KMS-11 (cell line): Measurements from ENCODE around the gene SLIT1.

Source experiments
- H2AFZ ChIP-seq: fragments of 200-600 bp; sonication (generic); 2 replicates; pipeline ENCODE4 v1.6.1; 2016; ENCODE audit warnings: antibody characterized with exemption, mixed run types, low read depth
- H3K27ac ChIP-seq: fragments of 200-600 bp; sonication (generic); 2 replicates; pipeline ENCODE4 v1.6.1; 2016; ENCODE audit warnings: mild to moderate bottlenecking, mixed run types
- H3K27me3 ChIP-seq: fragments of 200-600 bp; sonication (generic); 2 replicates; pipeline ENCODE4 v1.6.1; 2017; ENCODE audit warnings: mild to moderate bottlenecking, low read depth, mixed run types, moderate library complexity; ENCODE audit not compliant: insufficient read depth
- H3K36me3 ChIP-seq: fragments of 200-600 bp; sonication (generic); 2 replicates; pipeline ENCODE4 v1.6.1; 2017; ENCODE audit warnings: mild to moderate bottlenecking, mixed run types; ENCODE audit not compliant: insufficient read depth
- H3K4me1 ChIP-seq: fragments of 200-600 bp; sonication (generic); 2 replicates; pipeline ENCODE4 v1.6.1; 2016; ENCODE audit warnings: mild to moderate bottlenecking, low read depth, mixed run types; ENCODE audit not compliant: poor library complexity, severe bottlenecking
- H3K4me2 ChIP-seq: fragments of 200-600 bp; sonication (generic); 2 replicates; pipeline ENCODE4 v1.7.0; 2016; ENCODE audit warnings: mild to moderate bottlenecking, mixed run types
- H3K4me3 ChIP-seq: fragments of 200-600 bp; sonication (generic); IDR thresholded peaks from 2 replicates; pipeline ENCODE4 v1.6.1; 2017; ENCODE audit warnings: low read depth, low read length, mixed read lengths; ENCODE audit not compliant: insufficient read depth
- H3K79me2 ChIP-seq: fragments of 200-600 bp; sonication (generic); 2 replicates; pipeline ENCODE4 v1.6.1; 2016; ENCODE audit warnings: low read depth, mixed run types; ENCODE audit not compliant: insufficient read depth
- H3K9ac ChIP-seq: fragments of 200-600 bp; sonication (generic); 2 replicates; pipeline ENCODE4 v1.6.1; 2016; ENCODE audit warnings: mild to moderate bottlenecking, mixed run types
- H4K20me1 ChIP-seq: fragments of 200-600 bp; sonication (generic); 2 replicates; pipeline ENCODE4 v1.6.1; 2016; ENCODE audit warnings: mild to moderate bottlenecking, mixed run types; ENCODE audit not compliant: insufficient read depth
- CTCF ChIP-seq: fragments of 200-600 bp; sonication (generic); conservative IDR thresholded peaks from 2 replicates; pipeline ENCODE4 v1.6.1; 2017; ENCODE audit warnings: low read depth, mild to moderate bottlenecking, antibody characterized with exemption, low read length, moderate library complexity, mixed read lengths

The SLIT1 gene

GRCh38 chr10:97207756-97208346 is 22.1 kb upstream of the SLIT1 start:
- no peak for TF ChIP-seq CTCF
- Histone ChIP-seq H3K4me3 (no peak overlapping the region), H3K9ac (no peak overlapping the region), H3K4me1 (no peaks in the 10 kb centered on the region), H4K20me1 (no peaks in the 10 kb centered on the region), H3K4me2 (no peak overlapping the region), H2AFZ (no peak overlapping the region), H3K27me3 (no peaks in the 10 kb centered on the region), H3K27ac (no peak overlapping the region), H3K36me3 (no peaks in the 10 kb centered on the region), H3K79me2 (no peaks in the 10 kb centered on the region)

- Histone ChIP-seq H3K4me1 (no peaks in the 10 kb centered on the region), H3K27me3 (no peaks in the 10 kb centered on the region), H2AFZ (no peak overlapping the region), H3K79me2 (no peaks in the 10 kb centered on the region), H3K4me3 (no peak overlapping the region), H4K20me1 (no peaks in the 10 kb centered on the region), H3K9ac (no peak overlapping the region), H3K27ac (no peak overlapping the region), H3K36me3 (no peaks in the 10 kb centered on the region), H3K4me2 (no peak overlapping the region)
- TF ChIP-seq CTCF: no peak
Observed at GRCh38 chr10:97207131-97207530, 21.4 kb upstream of the SLIT1 start.

GRCh38 chr10:97204826-97205679 is 19.3 kb upstream of the SLIT1 start:
- no peaks in the 10 kb centered on the region for H3K79me2 ChIP-seq
- H3K4me1 ChIP-seq: no peaks in the 10 kb centered on the region
- no peak overlapping the region for H3K4me3 ChIP-seq
- no peak overlapping the region for H2AFZ ChIP-seq
- no peaks in the 10 kb centered on the region for H4K20me1 ChIP-seq
- H3K4me2 ChIP-seq: no peak overlapping the region
- no peak overlapping the region for H3K27ac ChIP-seq
- H3K27me3 ChIP-seq: no peaks in the 10 kb centered on the region
- TF ChIP-seq CTCF: no peak
- no peak overlapping the region for H3K9ac ChIP-seq
- no peaks in the 10 kb centered on the region for H3K36me3 ChIP-seq

GRCh38 chr10:97203220-97203619 is 17.5 kb upstream of the SLIT1 start:
- Histone ChIP-seq H3K27ac (no peak overlapping the region), H3K9ac (no peak overlapping the region), H3K27me3 (no peaks in the 10 kb centered on the region), H3K36me3 (no peaks in the 10 kb centered on the region), H3K4me1 (no peaks in the 10 kb centered on the region), H2AFZ (no peak overlapping the region), H4K20me1 (no peaks in the 10 kb centered on the region), H3K79me2 (no peaks in the 10 kb centered on the region), H3K4me2 (no peak overlapping the region), H3K4me3 (no peak overlapping the region)
- no peak for TF ChIP-seq CTCF
